Heart right ventricle (tissue), 16 donors: ENCODE data around the gene SYNE3. TPM values are rescaled to one million over a fixed set of nuclear protein-coding genes. Genes with fewer than 3 reads are reported as not detected.

Experiments used
- ATAC-seq, 8 donors: fragments of 200-7000 bp; cut with Tn5 transposase; one replicate each; pipeline ENCODE4 v1.9.1; 2020; ENCODE audit warnings: mild to moderate bottlenecking in 8 of 8, moderate library complexity in 8 of 8, moderate number of reproducible peaks in 1 of 8
- DNase-seq, 2 donors: peaks; one replicate each; pipeline ENCODE4 v3.0.0-alpha.2; 2020
- H3K27ac ChIP-seq, 10 donors: fragments of 200-600 bp; sonication (generic) in 2 of 10; one replicate each; pipeline versions ENCODE4 v1.5.0 to v1.8.0; 2020 to 2022; ENCODE audit warnings: mild to moderate bottlenecking in 3 of 10
- H3K27me3 ChIP-seq, 7 donors: fragments of 200-600 bp; one replicate each; pipeline ENCODE4 v1.8.0; 2021 to 2022; ENCODE audit warnings: mild to moderate bottlenecking in 2 of 7
- H3K36me3 ChIP-seq, 9 donors: fragments of 200-600 bp; sonication (generic) in 1 of 9; one replicate each; pipeline versions ENCODE4 v1.5.0 to v1.8.0; 2020 to 2022; ENCODE audit warnings: mild to moderate bottlenecking in 2 of 9
- H3K4me1 ChIP-seq, 9 donors: fragments of 200-600 bp; sonication (generic) in 1 of 9; one replicate each; pipeline versions ENCODE4 v1.5.0 to v1.8.0; 2020 to 2022; ENCODE audit warnings: mild to moderate bottlenecking in 4 of 9
- H3K4me3 ChIP-seq, 10 donors: fragments of 200-600 bp; sonication (generic) in 2 of 10; one replicate each; pipeline versions ENCODE4 v1.5.0 to v1.8.0; 2020 to 2022; ENCODE audit warnings: mild to moderate bottlenecking in 7 of 10, moderate library complexity in 2 of 10
- H3K9me3 ChIP-seq, 11 donors: fragments of 200-600 bp in 10 of 11; sonication (generic) in 2 of 11; one replicate each; pipeline versions ENCODE4 v1.5.0 to v1.8.0; 2013 to 2022; ENCODE audit warnings: mild to moderate bottlenecking in 2 of 11, control low read depth in 1 of 11, moderate library complexity in 1 of 11
- WGBS, 2 donors: extraction: QIAGEN DNeasy Blood & Tissue Kit; methylation state at CpG; one replicate each; pipeline ENCODE4 v1.1.7; 2013; ENCODE audit warnings: inconsistent platforms in 1 of 2; 5-methylcytosine and 5-hydroxymethylcytosine counted together
- intact Hi-C, 10 donors: fragments of 100-400 bp; cut with DNase I; formaldehyde crosslinking; loops; one replicate each; pipeline versions ENCODE4 v1.11.1 to v1.14.2; 2022
- polyA plus RNA-seq, 2 donors: library from polyadenylated mRNA; stranded (reverse); fragments of 200-250 nt; gene quantifications; one replicate each; pipeline ENCODE4 v1.2.3, GENCODE V29; 2013
- total RNA-seq, 10 donors: library from RNA; stranded (reverse); fragmentation: NEBNext Ultra II Directional in 3 of 10; extraction: Animal tissue kit (Norgen Biotek cat#: 25700) in 3 of 10; gene quantifications; one replicate each; pipeline versions ENCODE4 v1.2.1 to v1.2.4, GENCODE V29; 2021 to 2023
- TF ChIP-seq, protein P1 (sequence below), 9 donors: fragments of 200-600 bp; sonication (generic) in 2 of 9; IDR thresholded peaks; one replicate each; pipeline versions ENCODE4 v1.5.0 to v1.8.0; 2021 to 2022; ENCODE audit warnings: antibody characterized with exemption in 9 of 9, mild to moderate bottlenecking in 5 of 9, moderate library complexity in 1 of 9
- donor health status: Arrhythmogenic right ventricular cardiomyopathy.
- donor health status: ischemic (EF 13 %, LVEDD 7.1; RV severe dilation, severe dysfunction).
- donor health status: healthy with polysubstance abuse.
- donor health status: DM: no; HTN: yes; CAD: no.
- donor health status: DM: no; HTN: no; CAD: no.
- donor health status: ischemic (EF 25% LVEDD 6.9; RV normal size, moderate dysfunction).
- donor health status: ischemic (EF 25% LVEDD 5.7; RV mildly dilated, moderate dysfunction).
- donor health status: healthy.
- donor health status: DM: yes; HTN: yes; CAD: no.
- donor health status: Ischemic cardiomyopathy.
- donor health status: ischemic (EF 35%, LVEDD 5.7; RV mildly dilated, moderate dysfunction).
- donor health status: nonischemic (EF 11% LVEDD 7.7; RV severe dilation, severe dysfunction).
- donor health status: DM: yes; HTN: yes; CAD: no.
- donor health status: PGD.
- donor health status: ischemic (EF 29% LVEDD 5.4; RV normal size, mild dysfunction).
- donor health status: nonischemic (EF 23%, LVEDD 6.1; RV moderate dilation, normal function).

SYNE3 gene
- total and polyA plus RNA-seq, 12 donors = 1.5 to 15.4 (median 8.8) TPM

DNA sequence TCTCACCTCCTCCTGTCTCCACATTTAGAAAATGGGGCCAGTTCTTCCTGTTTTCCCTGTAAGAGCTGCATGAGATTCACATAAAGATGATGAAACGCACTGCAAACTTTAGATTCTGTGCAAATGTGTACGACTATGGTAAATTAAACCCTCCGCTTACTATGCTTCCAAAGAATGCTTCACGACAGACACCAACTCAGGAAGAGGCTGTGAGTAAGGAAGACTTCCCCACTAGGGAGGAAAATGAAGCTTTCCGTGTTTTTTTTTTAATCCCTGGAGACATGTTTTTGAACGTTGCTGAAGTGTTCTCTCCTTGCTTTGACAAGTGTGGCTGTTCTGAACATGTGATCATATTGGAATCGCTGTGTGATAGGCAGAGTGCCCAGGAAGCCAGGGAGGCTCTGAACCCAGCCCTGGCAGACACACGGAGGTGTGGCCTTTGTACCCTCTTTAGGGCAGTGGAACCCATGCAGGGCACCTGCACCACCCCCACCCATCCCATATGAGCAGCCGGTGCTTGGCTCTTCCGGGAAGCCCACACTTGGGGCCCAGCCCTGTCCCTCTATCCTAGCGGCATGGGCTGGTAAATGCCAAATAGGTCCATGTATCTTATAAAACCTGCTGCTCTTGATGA is 7.5 kb upstream of the SYNE3 start:
- Histone ChIP-seq H3K27ac (peak overlapping the region in 9 of 10 donors; percentile 4 to 79 (median 54)), H3K36me3 (no peaks in the 10 kb centered on the region), H3K9me3 (no peaks in the 10 kb centered on the region), H3K4me3 (peak overlapping the region in 3 of 10 donors; percentile 7 to 25 (median 18)), H3K27me3 (no peaks in the 10 kb centered on the region), H3K4me1 (peaks cover 11 to 81% (median 49%) of the 10 kb centered on the region in 9 donors)
- no peak for DNase-seq
- peak in 6 of 8 donors; percentile 7 to 77 (median 34) for ATAC-seq
- intact Hi-C loops = loop anchor here in 3 of 10 donors (2.0 to 5.0 kb wide), 2 partner anchors 37 to 81 kb away; no protein-coding TSS in a partner anchor
- 24 to 37% methylated on average over 11 of the region's 11 CpGs for WGBS, 2 donors
- TF ChIP-seq, protein P1, sequence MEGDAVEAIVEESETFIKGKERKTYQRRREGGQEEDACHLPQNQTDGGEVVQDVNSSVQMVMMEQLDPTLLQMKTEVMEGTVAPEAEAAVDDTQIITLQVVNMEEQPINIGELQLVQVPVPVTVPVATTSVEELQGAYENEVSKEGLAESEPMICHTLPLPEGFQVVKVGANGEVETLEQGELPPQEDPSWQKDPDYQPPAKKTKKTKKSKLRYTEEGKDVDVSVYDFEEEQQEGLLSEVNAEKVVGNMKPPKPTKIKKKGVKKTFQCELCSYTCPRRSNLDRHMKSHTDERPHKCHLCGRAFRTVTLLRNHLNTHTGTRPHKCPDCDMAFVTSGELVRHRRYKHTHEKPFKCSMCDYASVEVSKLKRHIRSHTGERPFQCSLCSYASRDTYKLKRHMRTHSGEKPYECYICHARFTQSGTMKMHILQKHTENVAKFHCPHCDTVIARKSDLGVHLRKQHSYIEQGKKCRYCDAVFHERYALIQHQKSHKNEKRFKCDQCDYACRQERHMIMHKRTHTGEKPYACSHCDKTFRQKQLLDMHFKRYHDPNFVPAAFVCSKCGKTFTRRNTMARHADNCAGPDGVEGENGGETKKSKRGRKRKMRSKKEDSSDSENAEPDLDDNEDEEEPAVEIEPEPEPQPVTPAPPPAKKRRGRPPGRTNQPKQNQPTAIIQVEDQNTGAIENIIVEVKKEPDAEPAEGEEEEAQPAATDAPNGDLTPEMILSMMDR (IDR thresholded peaks at IDR 0.05) = peak in 1 of 9 donors; percentile 18

DNA sequence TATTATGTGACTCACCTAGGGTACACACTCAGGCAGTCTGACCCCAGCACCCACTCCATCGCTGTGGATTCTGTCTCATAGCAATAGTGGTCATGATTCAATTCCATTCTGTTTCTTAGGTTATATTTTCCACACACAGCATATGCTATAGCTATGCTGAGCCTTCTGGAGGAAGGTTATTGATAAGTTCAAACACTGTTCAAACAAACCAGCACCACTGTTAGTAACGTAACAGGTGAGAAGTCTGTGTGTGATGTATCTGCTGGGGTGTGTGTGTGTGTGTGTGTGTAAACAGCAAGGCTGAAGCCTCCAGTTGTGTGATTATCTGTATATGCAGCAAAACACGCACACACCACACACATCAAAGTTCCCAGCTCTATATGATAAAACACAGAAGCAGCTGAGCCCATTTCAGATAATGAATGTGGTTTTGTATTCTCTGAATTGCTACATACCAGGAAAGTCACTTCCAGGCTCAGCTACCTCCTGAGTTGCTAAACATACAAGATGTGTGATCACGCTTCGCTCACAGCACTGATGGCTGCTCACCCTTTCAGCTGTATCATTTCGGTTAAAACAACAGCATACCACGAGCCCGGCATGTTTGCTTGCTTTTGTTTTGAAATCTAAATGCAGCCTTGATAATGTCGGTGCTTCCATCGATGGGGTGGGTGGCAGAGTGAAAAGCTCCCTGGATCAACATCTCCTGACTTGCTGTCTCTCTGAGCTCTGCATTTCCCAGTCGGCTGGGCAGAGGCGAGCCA is 6.8 kb upstream of the SYNE3 start:
- H3K4me1 ChIP-seq = peaks cover 12 to 88% (median 54%) of the 10 kb centered on the region in 9 donors
- H3K9me3 ChIP-seq = no peaks in the 10 kb centered on the region
- ATAC-seq = peak in 1 of 8 donors; percentile 4
- peak overlapping the region in 2 of 10 donors; percentile 18 to 25 for H3K4me3 ChIP-seq
- TF ChIP-seq, protein P1 (IDR thresholded peaks at IDR 0.05) = no peak
- no peak for DNase-seq
- no peaks in the 10 kb centered on the region for H3K27me3 ChIP-seq
- H3K36me3 ChIP-seq = no peaks in the 10 kb centered on the region
- peak overlapping the region in 9 of 10 donors; percentile 4 to 79 (median 54) for H3K27ac ChIP-seq
- intact Hi-C loops = loop anchor here in 1 of 10 donors (5.0 kb wide), 1 partner anchor 36 kb away; no protein-coding TSS in a partner anchor
- WGBS, 2 donors = 52 to 66% methylated on average over 12 of the region's 12 CpGs

DNA sequence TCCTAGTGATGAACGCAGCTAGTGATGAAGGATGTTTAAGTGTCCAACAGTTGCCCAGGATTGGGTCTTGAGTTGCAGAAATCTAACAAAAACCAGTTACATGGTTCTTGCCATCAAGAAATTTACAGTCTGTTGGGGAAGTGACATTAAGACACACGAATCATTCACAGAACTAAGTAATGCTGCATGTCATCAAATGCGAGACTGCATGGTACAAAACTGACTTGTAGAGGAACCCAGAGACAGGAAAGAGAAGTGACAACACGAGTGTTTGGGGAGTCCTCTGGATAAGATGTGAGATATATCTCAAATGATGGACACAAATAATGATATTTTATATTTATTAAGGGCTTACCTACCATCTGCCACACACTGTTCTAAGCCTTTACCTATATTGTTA is 6.1 kb upstream of the SYNE3 start:
- Histone ChIP-seq H3K9me3 (no peaks in the 10 kb centered on the region), H3K4me3 (no peak overlapping the region), H3K4me1 (peaks cover 17 to 91% (median 55%) of the 10 kb centered on the region in 9 donors), H3K36me3 (no peaks in the 10 kb centered on the region), H3K27ac (peak overlapping the region in 8 of 10 donors; percentile 4 to 79 (median 48)), H3K27me3 (no peaks in the 10 kb centered on the region)
- ATAC-seq = no peak
- TF ChIP-seq, protein P1 (IDR thresholded peaks at IDR 0.05) = no peak
- DNase-seq = no peak
- intact Hi-C loops = loop anchor here in 1 of 10 donors (5.0 kb wide), 1 partner anchor 35 kb away; no protein-coding TSS in a partner anchor
- 90% methylated on average over 4 of the region's 4 CpGs for WGBS, 2 donors

DNA sequence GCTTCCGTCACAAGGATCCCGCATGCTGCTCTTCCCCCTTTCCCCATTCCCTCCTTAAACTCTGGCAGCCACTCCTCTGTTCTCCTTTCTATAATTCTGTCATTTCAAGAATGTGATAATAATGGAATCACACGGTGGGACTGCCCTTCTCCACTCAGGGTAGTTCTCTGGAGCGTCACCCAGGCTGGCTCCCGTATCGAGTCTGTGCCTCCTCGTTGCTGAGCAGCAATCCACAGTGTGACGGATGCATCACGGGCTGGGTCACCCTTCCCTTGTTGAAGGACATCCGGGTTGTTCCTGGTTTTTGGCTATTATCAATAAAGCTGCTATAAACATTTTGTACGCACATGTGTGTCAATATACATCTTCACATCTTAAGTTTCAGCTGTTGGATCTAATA is 5.7 kb upstream of the SYNE3 start:
- WGBS, 2 donors = 75 to 84% methylated on average over 11 of the region's 11 CpGs
- peak in 3 of 8 donors; percentile 35 to 56 (median 50) for ATAC-seq
- peaks cover 22 to 91% (median 57%) of the 10 kb centered on the region in 9 donors for H3K4me1 ChIP-seq
- H3K9me3 ChIP-seq = no peaks in the 10 kb centered on the region
- peak in 1 of 2 donors; percentile 45 for DNase-seq
- no peaks in the 10 kb centered on the region for H3K27me3 ChIP-seq
- H3K4me3 ChIP-seq = no peak overlapping the region
- TF ChIP-seq, protein P1 (IDR thresholded peaks at IDR 0.05) = no peak
- peak overlapping the region in 8 of 10 donors; percentile 4 to 79 (median 48) for H3K27ac ChIP-seq
- intact Hi-C loops = loop anchor here in 1 of 10 donors (5.0 kb wide), 1 partner anchor 35 kb away; no protein-coding TSS in a partner anchor
- no peaks in the 10 kb centered on the region for H3K36me3 ChIP-seq
